GM19238 (cell line): ENCODE results near the gene PCSK5.

Experiments
- DNase-seq: peaks from one replicate; pipeline ENCODE4 v3.0.0; 2011; ENCODE audit warnings: low spot score; ENCODE audit not compliant: insufficient read length

PCSK5 gene

DNA sequence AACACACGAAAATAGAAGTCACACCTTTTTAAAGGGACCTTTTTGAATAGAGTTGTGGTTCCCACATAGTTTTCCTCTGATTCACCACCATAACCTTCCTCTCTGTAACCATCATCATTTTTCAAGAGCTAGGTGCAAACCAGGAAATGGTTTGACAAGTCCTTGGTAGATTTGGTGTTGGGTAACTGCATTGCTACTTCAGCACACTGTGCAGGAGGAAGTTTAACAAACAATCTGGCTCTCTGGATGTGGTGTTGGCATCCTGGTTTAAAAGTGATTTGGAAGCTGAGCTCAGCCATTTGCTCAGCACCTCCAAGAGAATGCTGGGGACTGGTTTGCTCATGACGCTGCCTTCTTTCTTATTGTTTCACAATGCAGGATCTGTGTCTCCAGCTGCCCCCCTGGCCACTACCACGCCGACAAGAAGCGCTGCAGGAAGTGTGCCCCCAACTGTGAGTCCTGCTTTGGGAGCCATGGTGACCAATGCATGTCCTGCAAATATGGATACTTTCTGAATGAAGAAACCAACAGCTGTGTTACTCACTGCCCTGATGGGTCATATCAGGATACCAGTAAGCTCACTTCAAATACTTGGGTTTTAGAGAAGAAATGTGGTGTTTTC, 290.7 kb downstream of the PCSK5 start:
- no peak for DNase-seq

DNA sequence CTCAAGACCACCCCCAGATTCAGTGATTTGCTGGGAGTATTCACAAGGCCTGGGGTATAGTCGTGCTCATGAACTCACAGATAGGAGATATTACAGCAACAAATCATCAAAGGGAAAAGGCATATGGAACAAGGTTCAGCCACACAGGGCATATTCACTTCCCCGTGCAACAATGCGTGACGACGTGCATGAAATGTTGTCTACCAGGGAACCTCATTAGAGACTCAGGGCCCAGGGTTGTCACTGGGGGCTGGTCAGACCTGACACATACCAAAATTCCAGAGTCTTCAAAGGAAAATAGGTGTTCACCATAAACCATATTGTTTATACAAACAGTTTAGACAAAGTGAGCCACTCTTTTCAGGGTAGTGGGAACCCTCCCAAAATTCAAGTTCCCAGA, 291.3 kb downstream of the PCSK5 start:
- no peak for DNase-seq

DNA sequence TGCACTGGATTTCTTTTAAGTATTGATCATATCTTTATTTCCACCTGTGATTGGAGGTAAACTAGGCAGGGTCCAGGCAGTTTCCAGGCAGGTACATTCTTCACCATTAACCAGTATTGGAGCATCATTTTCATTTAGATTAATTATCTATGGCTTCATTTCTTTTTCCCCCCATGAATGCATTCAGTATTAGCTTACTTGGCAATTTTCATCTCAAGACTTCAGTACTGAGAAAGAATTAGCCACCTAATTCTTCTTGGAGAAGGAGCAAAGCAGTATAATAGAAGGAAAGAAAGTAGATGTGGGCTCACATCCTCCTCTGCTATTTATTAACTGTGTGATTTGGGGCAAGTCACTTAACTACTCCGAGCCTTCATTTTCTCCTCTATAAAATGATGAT, 295.0 kb downstream of the PCSK5 start:
- DNase-seq = no peak

DNA sequence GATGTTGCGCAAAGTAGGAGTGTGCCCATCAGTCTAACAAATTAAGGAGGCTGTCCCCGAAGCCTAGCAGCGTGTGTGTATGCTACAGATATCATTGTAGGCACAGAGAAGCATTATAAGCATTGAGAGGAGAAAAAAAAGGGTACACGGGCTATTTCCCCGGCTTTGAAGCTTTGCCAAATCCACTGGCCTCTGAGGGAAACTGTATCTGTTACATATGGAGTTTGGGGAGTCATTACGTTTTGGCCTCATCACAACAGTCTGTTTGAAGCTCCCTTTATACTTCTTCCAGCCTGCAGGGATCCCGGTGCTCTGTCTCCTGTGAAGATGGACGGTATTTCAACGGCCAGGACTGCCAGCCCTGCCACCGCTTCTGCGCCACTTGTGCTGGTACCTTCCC, 297.8 kb downstream of the PCSK5 start:
- no peak for DNase-seq

DNA sequence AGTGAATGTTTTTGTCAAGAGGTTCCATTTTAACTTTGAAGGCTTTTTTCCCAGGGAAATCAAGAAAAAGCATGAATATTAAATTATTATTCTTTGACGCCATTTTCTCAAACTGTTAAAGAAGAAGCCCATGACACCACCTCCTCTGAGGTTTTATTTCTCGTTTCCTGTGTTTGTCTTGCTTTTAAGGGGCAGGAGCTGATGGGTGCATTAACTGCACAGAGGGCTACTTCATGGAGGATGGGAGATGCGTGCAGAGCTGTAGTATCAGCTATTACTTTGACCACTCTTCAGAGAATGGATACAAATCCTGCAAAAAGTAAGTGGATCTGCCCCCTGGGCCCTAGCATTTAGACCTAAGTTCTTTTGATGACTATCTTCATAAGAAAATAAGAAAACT, 298.4 kb downstream of the PCSK5 start:
- DNase-seq = no peak

DNA sequence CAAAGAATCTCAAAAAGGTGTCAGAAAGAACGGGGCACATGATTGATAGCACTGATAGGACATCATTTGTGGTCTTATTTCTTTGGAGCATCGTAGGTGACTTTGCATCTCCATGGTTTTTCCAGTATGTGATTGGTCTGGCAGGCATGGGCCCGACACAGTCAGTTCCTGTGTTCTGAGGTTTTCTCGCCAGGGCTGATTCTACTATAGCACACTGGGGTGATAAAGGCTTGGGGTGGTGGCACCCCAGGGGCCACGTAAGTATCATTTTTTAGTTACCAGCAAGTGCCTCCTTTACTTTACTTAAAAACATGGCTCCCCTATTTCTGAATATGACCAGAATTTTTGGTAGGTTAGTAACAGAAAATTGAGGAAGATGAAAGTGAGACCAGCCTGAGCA, 301.0 kb downstream of the PCSK5 start:
- no peak for DNase-seq

DNA sequence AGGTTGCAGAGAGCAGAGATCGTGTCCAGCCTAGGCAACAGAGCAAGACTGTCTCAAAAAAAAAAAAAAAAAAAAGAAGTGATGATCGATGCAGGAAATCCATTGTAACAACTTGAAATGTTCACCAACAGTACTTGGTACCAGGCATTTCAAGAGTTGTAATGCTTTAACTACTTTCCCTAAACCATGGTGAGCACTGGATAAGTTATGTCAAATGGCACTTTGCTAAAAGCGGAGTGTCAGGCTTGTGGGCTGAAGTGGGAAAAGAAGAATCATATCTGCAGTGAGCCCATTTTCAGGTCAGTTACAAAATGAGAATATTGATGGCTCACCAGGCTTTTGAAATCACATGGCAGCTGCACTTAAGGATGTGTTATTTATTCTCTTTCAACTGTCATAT, 301.5 kb downstream of the PCSK5 start:
- no peak for DNase-seq

DNA sequence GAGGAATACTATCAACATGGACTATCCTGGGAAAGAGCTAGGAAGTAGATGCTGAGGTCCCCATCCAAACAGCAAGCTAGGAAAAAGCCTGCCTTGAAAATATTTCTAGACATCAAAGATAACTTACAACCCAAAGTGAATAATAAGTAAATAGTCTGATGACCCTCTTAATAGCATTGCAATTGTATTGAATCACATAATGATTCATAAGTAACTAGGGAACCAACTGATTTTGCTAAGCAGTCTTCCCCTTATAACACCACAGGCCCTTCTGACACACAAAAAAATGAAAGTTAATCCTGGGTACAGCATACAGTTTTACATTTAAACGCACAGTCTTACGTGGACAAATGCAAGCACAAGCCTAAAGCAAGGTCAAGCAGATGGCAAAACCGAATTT, 304.4 kb downstream of the PCSK5 start:
- no peak for DNase-seq

DNA sequence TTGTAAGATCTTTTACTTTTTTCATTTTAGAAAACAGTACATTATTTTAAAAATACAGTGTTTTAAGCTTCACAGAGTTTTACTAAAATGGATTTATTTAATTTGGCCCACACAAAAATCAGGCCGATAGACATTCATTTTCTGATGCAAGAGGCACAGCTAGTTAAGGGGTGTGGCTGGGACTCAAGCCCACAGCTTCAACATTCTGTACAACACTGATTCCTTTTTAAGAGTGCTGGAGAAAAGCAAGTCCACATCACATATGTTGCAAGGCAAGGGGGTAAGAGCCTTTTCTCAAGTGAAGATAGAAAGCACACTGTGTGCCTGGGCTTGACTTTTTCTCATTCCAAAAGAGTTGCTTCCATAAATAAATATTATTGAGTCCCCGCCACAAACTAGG, 307.9 kb downstream of the PCSK5 start:
- DNase-seq = no peak

DNA sequence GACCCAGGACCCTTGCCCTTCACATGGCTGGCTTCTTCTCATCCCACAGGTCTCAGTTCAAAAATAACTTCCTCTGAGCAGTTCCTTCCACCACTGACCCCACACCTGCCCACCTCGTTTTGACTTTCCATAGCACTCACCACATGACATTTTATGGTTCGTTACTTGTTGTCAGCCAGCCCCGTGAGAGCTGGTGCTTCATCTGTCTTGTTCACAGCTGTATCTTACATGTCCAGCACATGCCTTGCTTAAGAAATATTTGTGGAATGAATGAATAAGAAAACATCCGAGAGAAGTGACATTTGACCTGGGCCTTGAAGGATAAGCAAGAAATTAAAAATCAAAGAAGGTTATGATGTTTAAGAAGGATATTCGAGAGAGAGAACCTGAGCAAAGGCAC, 309.8 kb downstream of the PCSK5 start:
- DNase-seq = no peak

DNA sequence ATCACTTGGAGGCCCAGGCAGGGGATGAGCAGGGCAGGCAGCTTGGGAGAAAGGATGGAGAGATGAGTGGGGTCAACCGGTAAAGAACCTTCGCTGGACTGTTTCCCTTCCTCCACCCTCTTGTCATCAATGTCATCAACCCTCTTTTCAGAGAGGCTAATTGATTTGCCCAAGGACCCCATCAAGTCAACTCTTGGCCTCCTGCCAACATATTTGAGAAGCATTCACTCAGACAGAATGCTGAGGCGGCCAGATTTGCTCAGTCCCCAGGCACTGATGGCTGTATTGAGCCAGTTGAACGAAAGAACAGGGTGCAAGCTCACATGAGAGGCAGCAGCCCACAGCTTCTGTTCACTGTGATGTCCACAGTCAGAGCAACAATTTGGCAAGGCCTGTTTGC, 310.3 kb downstream of the PCSK5 start:
- DNase-seq = no peak

DNA sequence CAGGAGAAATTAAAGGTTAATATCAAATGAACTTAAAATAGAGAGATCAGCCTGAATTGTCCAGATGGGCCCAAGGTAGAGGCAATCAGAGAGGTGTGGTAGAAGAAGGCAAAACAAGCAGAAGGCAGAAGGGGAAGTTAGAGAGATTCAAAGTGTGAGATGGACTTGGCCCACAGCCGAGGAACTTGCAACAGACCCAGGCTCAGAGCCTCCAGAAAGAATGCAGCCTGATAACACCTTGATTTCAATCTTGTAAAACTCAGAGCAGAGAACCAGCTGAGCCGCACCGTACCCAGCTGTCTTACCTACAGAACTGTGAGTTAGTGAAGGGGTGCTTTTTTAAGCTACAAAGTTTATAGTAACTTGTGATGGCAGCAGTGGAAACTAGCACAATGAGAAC, 312.9 kb downstream of the PCSK5 start:
- DNase-seq = no peak

DNA sequence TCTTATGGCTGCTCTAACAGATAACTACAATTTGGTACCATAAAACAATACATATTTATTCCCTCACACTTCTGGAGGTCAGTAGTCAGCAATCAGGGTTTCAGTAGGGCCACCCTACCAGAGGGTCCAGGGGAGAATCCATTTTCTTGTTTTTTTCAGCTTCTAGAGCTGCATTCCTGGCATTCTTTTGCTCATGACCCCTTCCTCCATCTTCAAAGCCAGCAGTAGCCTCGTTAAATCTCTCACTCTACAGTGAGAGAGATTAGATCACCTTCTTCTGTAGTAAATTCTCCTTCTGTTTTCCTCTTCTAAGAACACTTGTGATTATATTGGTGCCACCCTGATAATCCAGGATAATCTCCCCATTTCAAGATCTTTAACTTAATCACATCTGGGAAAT, 316.3 kb downstream of the PCSK5 start:
- DNase-seq = no peak

DNA sequence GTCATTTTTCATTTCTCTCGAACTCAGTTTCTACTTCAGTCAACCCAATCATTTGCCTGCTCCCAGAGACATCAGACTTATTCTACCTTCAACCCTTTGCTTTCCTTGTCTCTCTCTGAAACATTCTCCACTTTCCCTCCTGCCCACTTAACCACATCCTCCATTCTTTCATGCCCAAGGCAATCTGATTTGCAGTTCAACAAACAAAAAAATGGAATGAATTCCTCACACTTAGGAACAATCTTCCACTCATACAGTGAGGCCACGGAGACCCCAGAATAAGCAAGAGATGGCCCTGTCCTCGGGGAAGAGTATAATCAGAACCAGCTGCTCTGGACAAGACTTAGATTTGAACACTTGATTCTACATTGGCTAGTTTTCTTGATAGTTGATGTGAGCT, 323.3 kb downstream of the PCSK5 start:
- no peak for DNase-seq

DNA sequence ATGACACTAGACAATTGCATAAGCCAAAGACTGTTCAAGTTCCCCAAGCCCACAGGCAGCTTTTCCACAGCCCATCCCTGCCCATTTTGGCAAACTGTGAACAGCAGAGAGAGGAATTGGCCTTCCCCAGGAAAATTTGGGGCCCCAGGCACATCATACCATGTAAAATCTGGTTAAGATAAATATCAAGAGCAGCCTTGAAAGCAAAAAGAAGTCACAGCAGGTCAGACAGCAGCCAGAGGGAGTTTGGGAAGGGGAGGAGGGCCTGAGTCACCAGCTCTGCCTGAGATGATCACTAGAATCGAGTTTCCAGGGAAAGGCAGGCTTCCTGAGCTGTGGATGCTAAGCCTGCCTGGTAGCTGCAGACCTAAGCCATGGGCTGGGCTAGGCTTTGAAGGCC, 324.6 kb downstream of the PCSK5 start:
- DNase-seq = no peak

DNA sequence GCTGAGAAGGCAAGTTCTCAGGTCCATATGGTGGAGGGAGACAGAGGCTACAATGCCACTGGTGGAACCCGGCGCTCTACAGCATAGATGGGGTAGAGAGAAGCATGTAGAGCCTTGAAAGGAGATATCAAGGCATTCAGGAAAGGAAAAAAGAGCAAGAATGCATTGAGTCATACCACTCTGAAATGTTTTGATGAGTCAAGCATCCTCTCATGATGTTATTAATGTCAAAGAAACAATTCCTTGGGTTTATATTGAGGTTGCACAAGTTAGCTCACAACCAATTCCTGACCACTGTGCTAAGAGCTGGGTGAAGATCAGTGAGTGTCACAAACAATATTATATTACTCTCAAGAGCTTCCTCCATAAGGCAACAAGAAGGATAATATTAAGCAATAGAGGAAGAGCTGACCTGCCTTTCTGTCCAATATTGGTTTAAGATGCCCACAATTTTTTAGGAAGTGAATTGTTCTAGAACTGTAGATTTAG, 325.7 kb downstream of the PCSK5 start:
- DNase-seq = no peak

DNA sequence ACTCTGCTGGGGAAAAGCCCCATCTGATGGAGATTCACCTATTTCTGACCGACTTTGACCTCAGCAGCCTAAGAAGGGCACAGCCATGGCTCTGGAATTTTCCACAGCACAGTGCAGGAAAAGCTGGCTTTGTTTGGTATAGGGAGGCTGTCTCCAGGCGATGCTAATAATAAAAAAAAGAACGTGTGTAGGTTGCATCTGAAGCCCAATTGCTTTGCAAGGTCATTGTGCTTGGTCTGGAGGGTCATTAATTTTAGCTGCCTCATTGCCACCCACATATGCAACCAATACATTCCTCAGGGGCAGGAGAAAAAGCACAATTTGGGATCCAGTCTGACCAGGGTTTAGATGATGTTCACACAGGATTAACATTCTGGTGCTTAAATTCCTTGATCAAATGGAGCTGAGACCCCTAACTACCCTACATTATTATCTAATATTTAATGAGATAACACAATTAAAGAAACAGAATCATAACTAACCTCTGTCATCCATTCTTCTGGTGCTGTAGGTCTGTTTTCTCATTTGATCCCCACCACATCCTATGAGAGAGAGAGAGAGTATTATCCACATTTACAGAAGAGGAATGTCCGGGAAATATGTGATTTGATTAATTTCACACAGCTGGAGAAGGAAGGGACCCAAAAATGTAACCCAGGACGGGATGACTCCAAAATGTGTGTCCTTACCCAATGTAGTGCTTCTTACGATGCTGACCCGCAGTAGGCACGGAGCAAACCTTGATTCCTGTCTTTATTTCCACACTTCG, 327.8 kb downstream of the PCSK5 start:
- DNase-seq = no peak

DNA sequence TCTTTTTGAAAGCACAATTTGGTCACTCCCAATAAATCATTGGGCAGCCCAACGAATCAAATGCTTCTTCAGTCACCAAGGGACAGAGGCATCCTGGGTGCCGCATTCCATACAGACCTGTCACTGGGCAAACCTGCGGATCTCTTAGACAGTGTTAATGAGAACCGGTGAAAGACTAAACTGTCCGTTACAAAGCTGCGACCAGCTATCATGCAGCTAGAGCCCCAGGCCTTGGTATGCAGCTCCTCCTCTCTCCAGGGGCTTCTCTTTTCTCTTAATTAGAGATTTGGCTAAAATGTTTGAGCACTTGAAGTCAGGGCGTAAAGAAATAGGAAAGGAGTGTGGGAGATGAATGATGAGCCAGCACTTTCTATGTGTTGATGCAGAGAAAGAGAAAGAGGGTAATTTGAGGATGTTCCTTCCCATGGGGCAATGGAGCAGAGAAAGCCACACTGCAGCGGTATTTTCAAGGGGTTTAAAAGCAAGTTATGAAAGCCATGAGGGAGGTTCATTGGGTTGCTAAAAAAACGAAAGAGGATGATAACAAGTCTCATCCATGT, 328.5 kb downstream of the PCSK5 start:
- DNase-seq = no peak

DNA sequence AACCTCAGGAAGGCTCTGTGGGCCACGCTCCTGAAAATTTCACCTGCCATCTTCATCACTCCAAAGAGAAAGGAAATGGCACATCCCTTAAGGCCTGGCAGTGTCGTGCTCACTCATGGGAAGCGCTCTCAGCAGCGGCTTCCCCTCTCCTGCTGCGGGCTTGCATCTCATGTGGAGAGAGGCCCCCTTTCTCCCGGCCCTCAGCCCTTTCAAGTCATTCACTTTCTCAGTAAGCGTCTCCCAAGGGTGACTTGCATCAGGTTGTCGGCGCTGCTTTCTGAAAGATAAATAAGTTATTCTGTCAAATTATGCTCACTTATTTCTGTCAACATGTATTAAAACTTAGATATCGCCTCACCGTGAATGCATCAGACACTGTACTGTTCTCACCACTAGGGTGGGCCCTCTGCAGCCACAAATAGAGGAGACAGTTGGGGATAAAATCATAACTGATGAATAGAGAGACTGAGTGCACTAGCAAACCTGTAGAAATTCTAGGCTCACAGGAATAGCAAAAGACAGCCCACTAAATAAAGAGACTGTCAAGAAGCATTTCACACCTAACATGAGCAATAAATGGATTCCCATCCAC, 329.2 kb downstream of the PCSK5 start:
- no peak for DNase-seq

DNA sequence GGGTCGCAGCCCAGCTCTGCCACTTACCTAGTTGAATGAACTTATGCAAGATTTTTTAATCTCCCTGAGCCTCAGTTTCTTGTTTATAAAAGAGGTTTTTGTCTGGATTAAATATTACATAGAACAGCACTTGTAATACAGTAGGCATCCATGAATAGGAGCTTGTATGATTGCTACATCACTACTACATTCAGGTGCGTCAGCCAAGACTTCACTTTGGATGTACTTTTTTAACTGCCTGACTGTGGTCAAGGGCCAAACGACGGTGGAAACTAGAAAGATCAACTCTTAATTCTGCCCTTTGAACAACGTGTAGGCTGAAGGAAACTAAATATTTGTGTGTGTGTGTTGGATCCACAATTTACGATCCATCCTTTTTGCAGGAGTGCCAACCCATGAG, 330.9 kb downstream of the PCSK5 start:
- no peak for DNase-seq

DNA sequence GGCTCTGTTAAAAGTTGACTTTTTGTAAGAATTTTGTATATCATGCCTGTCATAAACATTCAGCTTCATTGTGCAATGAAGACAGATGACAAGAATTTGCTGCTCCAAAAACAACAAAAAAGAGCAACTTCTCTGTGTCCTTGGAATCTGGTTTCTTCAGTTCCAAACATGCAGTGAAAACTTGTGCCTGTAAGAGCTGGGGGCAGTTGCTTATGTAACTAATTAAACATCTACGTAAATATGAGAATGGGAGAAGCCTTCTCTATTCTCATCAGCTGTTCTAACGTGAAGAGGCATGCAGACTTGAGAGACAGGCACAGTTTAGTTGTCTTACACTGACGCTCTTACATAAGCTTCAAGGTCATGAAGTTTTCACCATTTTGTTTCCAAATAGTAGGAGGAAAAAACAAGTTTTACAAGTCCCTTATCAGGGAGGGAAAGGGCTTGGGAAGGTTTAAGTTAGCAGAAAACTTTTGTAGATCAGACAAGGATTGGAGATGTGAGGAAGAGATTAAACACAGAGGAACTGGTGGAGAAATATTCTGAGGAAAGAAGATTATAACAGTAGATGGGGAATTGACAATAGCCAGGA, 333.4 kb downstream of the PCSK5 start:
- no peak for DNase-seq

DNA sequence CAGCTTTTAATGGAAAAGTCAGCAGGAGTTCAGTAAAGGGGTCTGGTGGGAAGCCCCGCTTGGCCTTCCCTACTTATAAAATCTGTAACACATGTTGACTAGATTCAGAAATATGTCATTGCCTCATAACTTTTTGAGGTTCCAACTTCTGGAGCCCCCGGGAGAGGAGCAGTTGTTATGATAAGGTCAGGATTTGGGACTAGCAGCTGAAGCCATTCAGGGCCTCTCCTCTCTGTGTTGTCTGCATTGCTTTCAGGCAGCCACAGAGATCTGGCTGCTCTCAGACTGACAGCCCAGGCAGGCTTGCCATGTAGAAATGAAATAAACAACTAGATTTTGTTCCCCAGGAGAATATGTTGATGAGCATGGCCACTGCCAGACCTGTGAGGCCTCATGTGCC, 336.7 kb downstream of the PCSK5 start:
- DNase-seq = no peak
